Memory B cell (primary cell): ENCODE results near the gene FOXD3.

ENCODE experiments used
- ATAC-seq: fragments of 150-1000 bp; cut with Tn5 transposase; 2 replicates; pipeline ENCODE4 v1.10.0; 2021; ENCODE audit warnings: low read depth, mild to moderate bottlenecking, moderate library complexity
- DNase-seq, 2 donors: peaks; one replicate each; pipeline ENCODE4 v3.0.0; 2022; ENCODE audit warnings: low spot score in 2 of 2
- H3K27ac Mint-ChIP-seq: one replicate; pipeline ENCODE4 v1.8.0; 2022; ENCODE audit warnings: mild to moderate bottlenecking, moderate library complexity, mixed read lengths
- H3K27me3 Mint-ChIP-seq: one replicate; pipeline ENCODE4 v1.8.0; 2022; ENCODE audit warnings: mixed read lengths
- H3K36me3 Mint-ChIP-seq: one replicate; pipeline ENCODE4 v1.8.0; 2022; ENCODE audit warnings: mild to moderate bottlenecking, mixed read lengths
- H3K4me1 Mint-ChIP-seq: one replicate; pipeline ENCODE4 v1.8.0; 2022; ENCODE audit warnings: mixed read lengths
- H3K4me3 Mint-ChIP-seq: one replicate; pipeline ENCODE4 v1.8.0; 2022; ENCODE audit warnings: mild to moderate bottlenecking, moderate library complexity, mixed read lengths
- H3K9me3 Mint-ChIP-seq: one replicate; pipeline ENCODE4 v1.8.0; 2022; ENCODE audit warnings: mixed read lengths

The FOXD3 gene

GRCh38 chr1:63362578-63362977, 40.2 kb downstream of the FOXD3 start:
- peaks cover 5% of the 10 kb centered on the region for H3K4me1 Mint-ChIP-seq
- no peak overlapping the region for H3K27ac Mint-ChIP-seq
- ATAC-seq (no peak), DNase-seq (no peak)
- H3K36me3 Mint-ChIP-seq = no peaks in the 10 kb centered on the region
- H3K27me3 Mint-ChIP-seq = peaks cover 16% of the 10 kb centered on the region
- no peak overlapping the region for H3K4me3 Mint-ChIP-seq
- H3K9me3 Mint-ChIP-seq = no peaks in the 10 kb centered on the region

GRCh38 chr1:63363014-63363413, 40.6 kb downstream of the FOXD3 start:
- Mint-ChIP-seq H3K27ac (no peak overlapping the region), H3K4me3 (no peak overlapping the region), H3K36me3 (no peaks in the 10 kb centered on the region), H3K4me1 (peaks cover 7% of the 10 kb centered on the region), H3K9me3 (no peaks in the 10 kb centered on the region), H3K27me3 (peaks cover 16% of the 10 kb centered on the region)
- DNase-seq (no peak), ATAC-seq (no peak)

- Mint-ChIP-seq H3K4me1 (peaks cover 15% of the 10 kb centered on the region), H3K27ac (peak overlapping the region; percentile 85), H3K27me3 (peaks cover 6% of the 10 kb centered on the region), H3K9me3 (no peaks in the 10 kb centered on the region), H3K4me3 (peak overlapping the region; percentile 94), H3K36me3 (peaks cover 5% of the 10 kb centered on the region)
- ATAC-seq (no peak), DNase-seq (no peak)
These were observed 44.5 kb downstream of the FOXD3 start for GRCh38 chr1:63366908-63367214.

- H3K27me3 Mint-ChIP-seq = peaks cover 4% of the 10 kb centered on the region
- H3K9me3 Mint-ChIP-seq = no peaks in the 10 kb centered on the region
- peaks cover 17% of the 10 kb centered on the region for H3K4me1 Mint-ChIP-seq
- peak; percentile 93 for ATAC-seq
- peaks cover 8% of the 10 kb centered on the region for H3K36me3 Mint-ChIP-seq
- H3K27ac Mint-ChIP-seq = peak within 1 kb of the TSS; percentile 85
- peak within 1 kb of the TSS; percentile 94 for H3K4me3 Mint-ChIP-seq
- DNase-seq = peak; percentile 93 to 99
These were observed 45.1 kb downstream of the FOXD3 start, which contains the start of gene ALG6 for GRCh38 chr1:63367215-63368103. Gene ALG6 (plus strand): TSS chr1:63367627. CDS start chr1:63370978, 3,351 bp downstream.

GRCh38 chr1:63368131-63368530, 45.8 kb downstream of the FOXD3 start:
- no peak for ATAC-seq

More at GRCh38 chr1:63368131-63368530, 45.8 kb downstream of the FOXD3 start:
- peaks cover 17% of the 10 kb centered on the region for H3K4me1 Mint-ChIP-seq
- peak overlapping the region; percentile 85 for H3K27ac Mint-ChIP-seq
- H3K36me3 Mint-ChIP-seq = peaks cover 8% of the 10 kb centered on the region
- no peaks in the 10 kb centered on the region for H3K9me3 Mint-ChIP-seq
- peaks cover 2% of the 10 kb centered on the region for H3K27me3 Mint-ChIP-seq
- DNase-seq = peak in 1 of 2 donors; percentile 3
- peak overlapping the region; percentile 94 for H3K4me3 Mint-ChIP-seq
